ENCODE results near the gene ZNF862. TPM values are rescaled to one million over a fixed set of nuclear protein-coding genes. Genes with fewer than 3 reads are reported as not detected.

Gene ZNF862
- total and polyA plus RNA-seq, 2 of the 13 experiments (the other 11 are each of a cell fraction or from before 2014, with no cell fraction given), result 0.89 to 2.0 TPM

- TF ChIP-seq POGK (CRISPR knock-in tag; conservative IDR thresholded peaks at IDR 0.05), result no peak
- no peak for TF ChIP-seq HDAC1 (CRISPR knock-in tag; IDR thresholded peaks at IDR 0.05)
- no peak for TF ChIP-seq MIER3 (CRISPR knock-in tag; IDR thresholded peaks at IDR 0.05; ENCODE audit: borderline replicate concordance)
- no peak for TF ChIP-seq ZNF234 (CRISPR knock-in tag; conservative IDR thresholded peaks at IDR 0.05)
- no peak for TF ChIP-seq MBD4 (IDR thresholded peaks at IDR 0.05; ENCODE audit: borderline replicate concordance, low read length)
These were observed 18.2 kb upstream of the ZNF862 start (continued) for GRCh38 chr7:149819961-149820340.

GRCh38 chr7:149820622-149821190 is 17.5 kb upstream of the ZNF862 start:
- Histone ChIP-seq H3K4me1 (ENCODE audit: insufficient read depth, low read length) (peaks cover 18% of the 10 kb centered on the region), H3K79me2 (ENCODE audit: insufficient read depth, low read length) (no peaks in the 10 kb centered on the region), H2AFZ (ENCODE audit: low read length) (no peak overlapping the region), H3K9ac (ENCODE audit: insufficient read depth, low read depth, low read length) (no peak overlapping the region), H3K27me3 (ENCODE audit: control insufficient read depth in 1 of 2, insufficient read depth in 2 of 2, low read length in 2 of 2) (peaks cover 3% of the 10 kb centered on the region in 2 experiments; a peak in 2 of 5 replicates), H4K20me1 (ENCODE audit: insufficient read depth, low read length) (no peaks in the 10 kb centered on the region), H3K27ac (ENCODE audit: extremely low read length, insufficient read depth, low read length) (no peak overlapping the region), H3K4me3 (replicated peaks in 1 of 3; ENCODE audit: insufficient read depth in 1 of 3, low read depth in 2 of 3, low read length in 3 of 3) (no peak overlapping the region), H3K4me2 (ENCODE audit: low read depth, low read length) (peak overlapping the region; percentile 76; the same call in 1 of the 2 replicates), H3K36me3 (replicated peaks in 1 of 2; ENCODE audit: control insufficient read depth in 1 of 2, insufficient read depth in 2 of 2, low read length in 2 of 2) (no peaks in the 10 kb centered on the region), H3K9me3 (ENCODE audit: low read length) (no peaks in the 10 kb centered on the region)
- no peak for ATAC-seq
- 71% methylated on average over 8 of the region's 17 CpGs for WGBS (ENCODE audit: low lambda C conversion rate)
- FAIRE-seq, result no peak
- intact Hi-C loops (cut with micrococcal nuclease; ENCODE audit: unreplicated experiment) (no loop called here), in situ Hi-C loops (cut with HindIII; ENCODE audit: extremely low pct_ligation_motif_present, low pct_unique_long_range_greater_than_20kb) (no loop called here)
- no peak for TF ChIP-seq REL (CRISPR knock-in tag; conservative IDR thresholded peaks at IDR 0.05)
- TF ChIP-seq RFXAP (CRISPR knock-in tag; IDR thresholded peaks at IDR 0.05; ENCODE audit: borderline replicate concordance), result no peak
- TF ChIP-seq ZKSCAN5 (CRISPR knock-in tag; IDR thresholded peaks at IDR 0.05), result no peak
- TF ChIP-seq ZNF501 (CRISPR knock-in tag; IDR thresholded peaks at IDR 0.05), result no peak
- CTCF ChIA-PET (ENCODE audit: low intra/inter-chr PET ratio, low total read pairs), result no interaction called here
- DNase-seq (ENCODE audit: low spot score), result no peak
- BruUV-seq (replicated peaks), result no TSS peak
- POLR2A ChIA-PET, result no interaction called here
